ENCODE measurements around the gene MED27.

Gene MED27

GRCh38 chr9:131826966-131827525 is 252.6 kb downstream of the MED27 start:
- no peak for DNase-seq

GRCh38 chr9:131826053-131826452 is 253.6 kb downstream of the MED27 start:
- DNase-seq, result no peak

- DNase-seq, result no peak
These were observed 254.6 kb downstream of the MED27 start for GRCh38 chr9:131824953-131825495.

- no peak for DNase-seq
These were observed 255.5 kb downstream of the MED27 start for GRCh38 chr9:131824155-131824594.

- DNase-seq, result no peak
These were observed 255.9 kb downstream of the MED27 start for GRCh38 chr9:131823701-131824146.

- DNase-seq, result no peak
These were observed 261.6 kb downstream of the MED27 start for GRCh38 chr9:131818089-131818488.

GRCh38 chr9:131817627-131818026 is 262.0 kb downstream of the MED27 start:
- DNase-seq, result no peak

GRCh38 chr9:131817073-131817472 is 262.6 kb downstream of the MED27 start:
- DNase-seq, result no peak

GRCh38 chr9:131815970-131816873 is 263.4 kb downstream of the MED27 start:
- no peak for DNase-seq

GRCh38 chr9:131814707-131815106 is 265.0 kb downstream of the MED27 start:
- no peak for DNase-seq

- no peak for DNase-seq
These were observed 266.6 kb downstream of the MED27 start for GRCh38 chr9:131813116-131813515.

GRCh38 chr9:131812116-131812790 is 267.4 kb downstream of the MED27 start:
- no peak for DNase-seq

- DNase-seq, result no peak
These were observed 268.3 kb downstream of the MED27 start for GRCh38 chr9:131811405-131811804.

- no peak for DNase-seq
These were observed 269.1 kb downstream of the MED27 start for GRCh38 chr9:131810351-131811170.

Data from activated CD8-positive, alpha-beta memory T cell treated with anti-CD3 and anti-CD28 coated beads, Interleukin-2, amount 50 U/mL, for 48 hours (primary cell).